SK-N-SH (cell line): ENCODE measurements around the gene TRAK1. TPM values are rescaled to one million over a fixed set of nuclear protein-coding genes. Genes with fewer than 3 reads are reported as not detected.

Experiments
- CTCF ChIA-PET: fragments of 300-600, 350-600 bp; formaldehyde crosslinking; extraction: SDS; loops from one replicate; lab custom pipeline; 2021; lab: Yijun Ruan, JAX
- POLR2A ChIA-PET: fragments of 350-600 bp; sonication (Branson Sonifier 250); formaldehyde crosslinking; extraction: SDS; loops from one replicate; lab custom pipeline; 2020; ENCODE audit warnings: antibody characterized with exemption, inconsistent platforms; lab: Yijun Ruan, JAX
- DNase-seq: peaks from one replicate; pipeline ENCODE4 v3.0.0; 2012
- H2AFZ ChIP-seq: fragments of 200-600 bp; sonication (generic); 2 replicates; pipeline ENCODE4 v1.8.1; 2016; ENCODE audit warnings: antibody characterized with exemption, mild to moderate bottlenecking, low read depth
- H3F3A ChIP-seq: fragments of 200-600 bp; sonication (generic); replicated peaks from 2 replicates; pipeline ENCODE3; 2016; ENCODE audit warnings: antibody characterized with exemption, mild to moderate bottlenecking; ENCODE audit not compliant: insufficient read depth
- H3K27ac ChIP-seq, 2 experiments: fragments of 200-500 bp in 1 of 2; fragments of 200-600 bp in 1 of 2; sonication (Bioruptor generic) in 1 of 2; sonication (generic), shearing (Covaris generic) in 1 of 2; 2 replicates each; pipeline versions ENCODE4 v1.5.1 to v1.6.1; 2014 to 2016; ENCODE audit warnings: low read depth in 2 of 2, inconsistent platforms in 1 of 2, low read length in 1 of 2, mild to moderate bottlenecking in 1 of 2, mixed read lengths in 1 of 2
- H3K27me3 ChIP-seq: fragments of 200-600 bp; sonication (generic), shearing (Covaris generic); 2 replicates; pipeline ENCODE4 v1.6.1; 2016; ENCODE audit warnings: mixed run types; ENCODE audit not compliant: insufficient read depth
- H3K36me3 ChIP-seq, 2 experiments: fragments of 200-500 bp in 1 of 2; fragments of 200-600 bp in 1 of 2; sonication (Bioruptor generic) in 1 of 2; sonication (generic) in 1 of 2; replicated peaks in 1 of 2; 2 replicates each; pipeline versions ENCODE3 to v1.5.1; 2014 to 2016; ENCODE audit warnings: low read length in 1 of 2, mild to moderate bottlenecking in 1 of 2; ENCODE audit not compliant: insufficient read depth in 2 of 2, control insufficient read depth in 1 of 2
- H3K4me1 ChIP-seq, 2 experiments: fragments of 200-500 bp in 1 of 2; fragments of 200-600 bp in 1 of 2; sonication (Bioruptor generic) in 1 of 2; sonication (generic), shearing (Covaris generic) in 1 of 2; 2 replicates each; pipeline versions ENCODE4 v1.5.1 to v1.6.1; 2014 to 2016; ENCODE audit warnings: low read depth in 1 of 2, low read length in 1 of 2, mixed run types in 1 of 2; ENCODE audit not compliant: insufficient read depth in 2 of 2, control insufficient read depth in 1 of 2
- H3K4me2 ChIP-seq: fragments of 200-600 bp; sonication (generic), shearing (Covaris generic); 2 replicates; pipeline ENCODE4 v1.6.1; 2017; ENCODE audit warnings: mixed run types
- H3K4me3 ChIP-seq, 2 experiments: fragments of 200-500 bp in 1 of 2; fragments of 200-600 bp in 1 of 2; sonication (Bioruptor generic) in 1 of 2; sonication (generic), shearing (Covaris generic) in 1 of 2; 2 replicates each; pipeline versions ENCODE4 v1.5.1 to v1.8.1; 2014 to 2016; ENCODE audit warnings: low read depth in 2 of 2, inconsistent platforms in 1 of 2, low read length in 1 of 2, mild to moderate bottlenecking in 1 of 2, mixed read lengths in 1 of 2, moderate library complexity in 1 of 2
- H3K79me2 ChIP-seq: fragments of 200-600 bp; sonication (generic); 2 replicates; pipeline ENCODE4 v1.8.1; 2017; ENCODE audit warnings: mild to moderate bottlenecking; ENCODE audit not compliant: insufficient read depth
- H3K9ac ChIP-seq: fragments of 200-600 bp; sonication (generic); 2 replicates; pipeline ENCODE4 v1.6.1; 2017; ENCODE audit warnings: mixed run types
- H3K9me2 ChIP-seq: fragments of 200-600 bp; sonication (generic); 2 replicates; pipeline ENCODE4 v1.6.1; 2017; ENCODE audit warnings: mixed run types
- H3K9me3 ChIP-seq: fragments of 200-600 bp; sonication (generic); 2 replicates; pipeline ENCODE4 v1.6.1; 2017; ENCODE audit warnings: mixed run types, mild to moderate bottlenecking, moderate library complexity
- H4K20me1 ChIP-seq: fragments of 200-600 bp; sonication (generic); 2 replicates; pipeline ENCODE4 v1.6.1; 2017; ENCODE audit warnings: mild to moderate bottlenecking, mixed run types; ENCODE audit not compliant: insufficient read depth
- ELF1 ChIP-seq: IDR thresholded peaks from 2 replicates; pipeline ENCODE4 v1.4.0; 2012
- EZH2phosphoT487 ChIP-seq: fragments of 200-600 bp; sonication (generic); IDR thresholded peaks from 2 replicates; pipeline ENCODE4 v1.6.1; 2017; ENCODE audit warnings: low read depth, mixed run types, mild to moderate bottlenecking, antibody characterized with exemption, moderate library complexity, borderline replicate concordance
- FOXJ3 ChIP-seq: sonication (generic); formaldehyde crosslinking; IDR thresholded peaks from 2 replicates; pipeline ENCODE4 v1.5.1; 2020; ENCODE audit warnings: mild to moderate bottlenecking, missing genetic modification reagents
- GABPA ChIP-seq: IDR thresholded peaks from 2 replicates; pipeline ENCODE4 v1.4.0; 2012; ENCODE audit warnings: low read depth, mild to moderate bottlenecking
- GATA2 ChIP-seq: sonication (generic); formaldehyde crosslinking; IDR thresholded peaks from 2 replicates; pipeline ENCODE4 v1.5.0; 2020; ENCODE audit warnings: mild to moderate bottlenecking, missing genetic modification reagents
- JUND ChIP-seq: IDR thresholded peaks from 2 replicates; pipeline ENCODE4 v1.4.0; 2012
- MAX ChIP-seq: IDR thresholded peaks from 2 replicates; pipeline ENCODE4 v1.4.0; 2012; ENCODE audit warnings: low read depth
- MXI1 ChIP-seq: IDR thresholded peaks from 2 replicates; pipeline ENCODE4 v1.6.1; 2012; ENCODE audit warnings: mild to moderate bottlenecking, low read depth, low read length, improper control_type of control experiment
- NFIC ChIP-seq: IDR thresholded peaks from 2 replicates; pipeline ENCODE4 v1.4.0; 2012; ENCODE audit warnings: borderline replicate concordance
- NRF1 ChIP-seq: IDR thresholded peaks from 2 replicates; pipeline ENCODE4 v1.6.1; 2012; ENCODE audit warnings: low read depth, mild to moderate bottlenecking, low read length
- PBX3 ChIP-seq: IDR thresholded peaks from 2 replicates; pipeline ENCODE4; 2012
- POLR2AphosphoS5 ChIP-seq: IDR thresholded peaks from 2 replicates; pipeline ENCODE4 v1.6.1; 2012; ENCODE audit warnings: low read depth, low read length
- RCOR1 ChIP-seq: fragments of 150-350 bp; IDR thresholded peaks from 2 replicates; pipeline ENCODE4 v1.6.1; 2017; ENCODE audit warnings: antibody characterized with exemption, low read length
- REST ChIP-seq: IDR thresholded peaks from 2 replicates; pipeline ENCODE4 v1.6.1; 2012; ENCODE audit warnings: mild to moderate bottlenecking, low read depth, low read length, moderate library complexity
- RXRA ChIP-seq: IDR thresholded peaks from 2 replicates; pipeline ENCODE4 v1.4.0; 2012; ENCODE audit warnings: low read depth, mild to moderate bottlenecking, borderline replicate concordance
- TCF12 ChIP-seq: IDR thresholded peaks from 2 replicates; pipeline ENCODE4 v1.4.0; 2012
- USF2 ChIP-seq: fragments of 150-350 bp; IDR thresholded peaks from 2 replicates; pipeline ENCODE4 v1.6.1; 2017; ENCODE audit warnings: antibody characterized with exemption, low read length, low read depth, borderline replicate concordance
- YY1 ChIP-seq: IDR thresholded peaks from 2 replicates; pipeline ENCODE4 v1.4.0; 2012; ENCODE audit warnings: low read depth, mild to moderate bottlenecking
- WGBS: methylation state at CpG from one replicate; pipeline ENCODE4 v1.1.6; 2017; ENCODE audit warnings: low lambda C conversion rate; 5-methylcytosine and 5-hydroxymethylcytosine counted together
- polyA plus RNA-seq, 3 experiments: library from polyadenylated mRNA; depleted of rRNA; stranded (reverse); fragments of >200 nt; gene quantifications; 2 replicates each; pipeline ENCODE4 v1.2.3, GENCODE V29; 2012

Gene TRAK1
- polyA plus RNA-seq, 1 of the 3 experiments (the other 2 are of a cell fraction): 12.5 TPM

- no peaks in the 10 kb centered on the region for H4K20me1 ChIP-seq
- TF ChIP-seq EZH2phosphoT487 (no peak), MXI1 (no peak), FOXJ3 (no peak), REST (no peak), USF2 (no peak), RCOR1 (no peak), NFIC (no peak)
- H3K4me1 ChIP-seq: no peaks in the 10 kb centered on the region
- peaks cover 10 to 11% of the 10 kb centered on the region in 2 experiments for H3K36me3 ChIP-seq
- CTCF ChIA-PET: interaction anchor here (0.5 to 3.5 kb wide), 7 partner anchors 9 to 100 kb away, joined by 3 to 12 read pairs (median 4); no protein-coding TSS in a partner anchor
- H3K4me2 ChIP-seq: no peak overlapping the region
- H3K27ac ChIP-seq: no peak overlapping the region
- no peak overlapping the region for H2AFZ ChIP-seq
- no peaks in the 10 kb centered on the region for H3K79me2 ChIP-seq
- H3F3A ChIP-seq: no peaks in the 10 kb centered on the region
- H3K9me2 ChIP-seq: no peaks in the 10 kb centered on the region
- POLR2A ChIA-PET: no interaction called here
- H3K27me3 ChIP-seq: no peaks in the 10 kb centered on the region
- WGBS: 93% methylated on average over 18 of the region's 18 CpGs
- H3K4me3 ChIP-seq: no peak overlapping the region
- DNase-seq: no peak
- H3K9ac ChIP-seq: no peak overlapping the region
- H3K9me3 ChIP-seq: no peaks in the 10 kb centered on the region
These were observed 38.1 kb downstream of the TRAK1 start for GRCh38 chr3:42129014-42129953.

- Histone ChIP-seq H3K4me1 (no peaks in the 10 kb centered on the region), H3K9me2 (no peaks in the 10 kb centered on the region), H4K20me1 (no peaks in the 10 kb centered on the region), H2AFZ (no peak overlapping the region), H3K27ac (no peak overlapping the region), H3K36me3 (peaks cover 10 to 11% of the 10 kb centered on the region in 2 experiments), H3K9ac (no peak overlapping the region), H3K4me3 (no peak overlapping the region), H3K79me2 (no peaks in the 10 kb centered on the region), H3K4me2 (no peak overlapping the region), H3K27me3 (no peaks in the 10 kb centered on the region), H3K9me3 (no peaks in the 10 kb centered on the region), H3F3A (no peaks in the 10 kb centered on the region)
- DNase-seq: no peak
- 94% methylated on average over 1 of the region's 1 CpG for WGBS
- POLR2A ChIA-PET: interaction anchor here (0.8 kb wide), 1 partner anchor 1821 kb away, joined by 3 read pairs; no protein-coding TSS in a partner anchor
- CTCF ChIA-PET: interaction anchor here (1.2 to 3.5 kb wide), 3 partner anchors 10 to 30 kb away, joined by 4 to 12 read pairs (median 4); no protein-coding TSS in a partner anchor
- TF ChIP-seq GABPA (no peak), JUND (no peak), NRF1 (no peak), FOXJ3 (no peak), TCF12 (no peak), USF2 (no peak), ELF1 (no peak), NFIC (no peak), MAX (no peak), POLR2AphosphoS5 (no peak), PBX3 (no peak), YY1 (no peak), RCOR1 (no peak), GATA2 (CRISPR knock-in tag) (no peak), RXRA (no peak)
These were observed 38.8 kb downstream of the TRAK1 start for GRCh38 chr3:42130007-42130328.
